Activated T-helper 1 cell treated with anti-CD3 and anti-CD28 coated beads, Interleukin-12 subunit alpha, Interleukin-12 subunit beta, Interleukin-2, Interleukin-4 antibody, amounts not matched to agents 30 ng/mL and 10 ng/mL and 1 ng/mL, durations not matched to agents 14 hours and 24 hours and 36 hours (primary cell): ENCODE measurements around the gene RMDN2. TPM values are rescaled to one million over a fixed set of nuclear protein-coding genes. Genes with fewer than 3 reads are reported as not detected.

Experiments
- DNase-seq: peaks from one replicate; pipeline ENCODE4 v3.0.0; 2021; ENCODE audit warnings: low spot score
- H3K27ac Mint-ChIP-seq: one replicate; pipeline ENCODE4 v1.8.0; 2021; ENCODE audit warnings: mild to moderate bottlenecking, mixed read lengths
- H3K27me3 Mint-ChIP-seq: one replicate; pipeline ENCODE4 v1.8.0; 2022; ENCODE audit warnings: mild to moderate bottlenecking, moderate library complexity, mixed read lengths; ENCODE audit not compliant: insufficient read depth
- H3K36me3 Mint-ChIP-seq: one replicate; pipeline ENCODE4 v1.8.0; 2021; ENCODE audit warnings: low read depth, mixed read lengths
- H3K4me1 Mint-ChIP-seq: one replicate; pipeline ENCODE4 v1.8.0; 2021; ENCODE audit warnings: low read depth, mixed read lengths
- H3K4me3 Mint-ChIP-seq: one replicate; pipeline ENCODE4 v1.8.0; 2021; ENCODE audit warnings: mild to moderate bottlenecking, moderate library complexity, mixed read lengths
- H3K9me3 Mint-ChIP-seq: one replicate; pipeline ENCODE4 v1.8.0; 2021; ENCODE audit warnings: mixed read lengths
- intact Hi-C: fragments of 100-400 bp; cut with micrococcal nuclease; formaldehyde crosslinking; loops from one replicate; pipeline ENCODE4 v1.15.1; 2024
- total RNA-seq: library from RNA; stranded (reverse); gene quantifications from 2 replicates; pipeline ENCODE4 v1.2.3, GENCODE V29; 2022

Gene RMDN2
- total RNA-seq, 1 donor from 2014 or later: 2.2 TPM

DNA sequence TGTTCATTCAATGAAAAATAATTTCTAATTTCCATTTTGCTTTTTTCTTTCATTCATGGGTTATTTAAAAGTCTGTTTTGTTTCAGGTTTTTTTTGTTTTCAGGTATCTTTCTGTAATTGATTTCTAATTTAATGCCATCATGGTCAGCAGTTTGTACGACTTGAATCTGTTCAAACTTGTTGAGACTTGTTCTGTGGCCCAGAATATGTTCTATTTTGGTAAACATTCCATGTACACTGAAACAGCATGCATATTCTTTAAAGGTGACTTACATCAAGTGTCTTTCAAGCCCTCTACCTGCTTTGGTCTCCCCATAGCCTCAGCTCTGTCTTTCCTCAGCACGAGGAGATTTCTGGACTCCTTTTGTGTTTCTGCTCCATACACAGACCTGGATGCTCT is 101.8 kb downstream of the RMDN2 start:
- H3K36me3 Mint-ChIP-seq: no peaks in the 10 kb centered on the region
- intact Hi-C loops: no loop called here
- no peak overlapping the region for H3K27ac Mint-ChIP-seq

GRCh38 chr2:38028829-38029228 is 103.7 kb downstream of the RMDN2 start:
- H3K27me3 Mint-ChIP-seq: peaks cover 15% of the 10 kb centered on the region
- no peaks in the 10 kb centered on the region for H3K9me3 Mint-ChIP-seq
- no peak overlapping the region for H3K27ac Mint-ChIP-seq
- no peak for DNase-seq
- H3K36me3 Mint-ChIP-seq: no peaks in the 10 kb centered on the region
- no peak overlapping the region for H3K4me3 Mint-ChIP-seq
- intact Hi-C loops: no loop called here
- H3K4me1 Mint-ChIP-seq: peaks cover 8% of the 10 kb centered on the region

More for the DNA sequence above, 101.8 kb downstream of the RMDN2 start:
- Mint-ChIP-seq H3K27me3 (peaks cover 17% of the 10 kb centered on the region), H3K4me1 (no peaks in the 10 kb centered on the region), H3K9me3 (no peaks in the 10 kb centered on the region), H3K4me3 (no peak overlapping the region)
- DNase-seq: no peak

- Mint-ChIP-seq H3K27me3 (peaks cover 11% of the 10 kb centered on the region), H3K27ac (no peak overlapping the region), H3K9me3 (no peaks in the 10 kb centered on the region), H3K36me3 (no peaks in the 10 kb centered on the region), H3K4me3 (no peak overlapping the region), H3K4me1 (peaks cover 8% of the 10 kb centered on the region)
- intact Hi-C loops: no loop called here
- no peak for DNase-seq
Measured at GRCh38 chr2:38029512-38029911, 104.4 kb downstream of the RMDN2 start.

DNA sequence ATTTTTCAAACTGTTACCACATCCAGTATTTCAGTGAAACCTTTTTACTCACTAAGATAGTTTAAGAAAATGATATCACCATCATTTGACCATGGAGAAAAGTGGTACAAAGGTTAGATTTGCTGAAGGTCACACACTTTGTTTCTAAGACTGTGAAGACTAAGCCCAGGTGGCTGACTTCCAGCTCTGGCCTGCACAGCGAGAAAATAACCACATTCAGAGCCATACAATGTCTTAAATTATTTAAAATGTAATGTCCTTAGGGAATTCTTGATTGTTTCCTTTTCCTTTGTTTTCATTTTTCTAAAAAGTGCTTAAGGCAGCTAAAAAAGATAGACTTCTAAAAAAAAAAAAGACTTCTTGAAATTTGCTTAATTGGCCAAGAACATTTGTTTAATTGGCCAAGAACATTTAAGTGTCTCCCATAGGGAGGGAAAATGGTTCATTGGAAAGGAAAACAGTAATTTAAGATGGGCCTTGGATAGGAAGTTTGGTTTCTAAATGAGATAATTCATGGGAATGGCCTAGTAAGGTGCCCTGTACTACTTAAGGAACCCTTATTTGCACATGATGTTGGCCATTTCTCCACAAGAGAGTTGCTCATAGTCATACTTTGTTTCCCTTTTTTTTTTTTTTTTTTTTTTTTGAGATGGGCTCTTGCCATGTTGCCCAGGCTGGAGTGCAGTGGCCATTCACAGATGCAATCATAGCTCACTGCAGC is 105.7 kb downstream of the RMDN2 start:
- H3K4me1 Mint-ChIP-seq: peaks cover 8% of the 10 kb centered on the region
- intact Hi-C loops: no loop called here
- no peaks in the 10 kb centered on the region for H3K36me3 Mint-ChIP-seq
- peaks cover 11% of the 10 kb centered on the region for H3K27me3 Mint-ChIP-seq
- no peaks in the 10 kb centered on the region for H3K9me3 Mint-ChIP-seq
- H3K27ac Mint-ChIP-seq: no peak overlapping the region
- no peak overlapping the region for H3K4me3 Mint-ChIP-seq
- DNase-seq: no peak

GRCh38 chr2:38032946-38033345 is 107.9 kb downstream of the RMDN2 start:
- H3K9me3 Mint-ChIP-seq: no peaks in the 10 kb centered on the region
- H3K36me3 Mint-ChIP-seq: no peaks in the 10 kb centered on the region
- intact Hi-C loops: no loop called here
- H3K4me1 Mint-ChIP-seq: peaks cover 17% of the 10 kb centered on the region
- no peak overlapping the region for H3K27ac Mint-ChIP-seq
- H3K4me3 Mint-ChIP-seq: no peak overlapping the region
- peaks cover 21% of the 10 kb centered on the region for H3K27me3 Mint-ChIP-seq
- no peak for DNase-seq

DNA sequence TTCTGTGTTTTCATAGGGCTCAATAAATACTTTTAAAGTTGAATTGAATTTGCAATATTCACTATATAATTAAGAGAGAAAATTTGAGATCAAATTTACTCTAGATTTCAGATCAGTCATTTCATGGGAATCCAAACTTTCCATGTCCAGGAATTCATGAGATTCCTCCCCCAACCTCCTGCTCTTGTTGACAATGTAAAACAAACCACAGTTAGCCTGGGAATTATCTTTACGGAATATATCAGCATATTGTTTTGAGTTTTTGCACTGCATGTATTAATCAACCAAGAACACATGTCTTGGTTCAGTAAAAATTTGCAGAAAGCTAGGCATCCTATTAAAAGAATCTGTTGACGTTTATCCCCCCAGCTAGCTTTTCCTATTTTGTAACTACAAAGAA is 108.6 kb downstream of the RMDN2 start:
- Mint-ChIP-seq H3K36me3 (no peaks in the 10 kb centered on the region), H3K27me3 (peaks cover 23% of the 10 kb centered on the region), H3K4me1 (peaks cover 23% of the 10 kb centered on the region), H3K27ac (no peak overlapping the region), H3K9me3 (no peaks in the 10 kb centered on the region), H3K4me3 (no peak overlapping the region)
- intact Hi-C loops: no loop called here
- DNase-seq: no peak

DNA sequence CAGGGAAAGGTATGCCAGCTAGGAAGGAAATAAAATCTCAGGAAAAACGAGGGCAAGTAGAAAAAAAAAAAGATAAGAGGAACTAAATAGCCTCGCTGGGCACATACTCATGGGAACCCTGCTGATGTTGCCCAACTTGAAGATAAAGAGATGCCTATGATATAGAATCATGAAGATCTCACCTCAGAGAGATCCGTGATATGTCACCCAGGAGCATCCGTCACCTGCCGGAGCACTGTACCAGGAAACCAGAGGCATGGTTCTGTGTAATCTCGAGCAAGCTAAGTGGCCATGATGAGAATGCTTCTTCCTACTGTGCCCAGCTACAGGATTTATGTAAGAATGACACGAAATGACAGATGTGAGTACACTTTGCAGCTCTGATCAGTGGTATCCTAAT is 110.9 kb downstream of the RMDN2 start:
- no peak overlapping the region for H3K27ac Mint-ChIP-seq
- H3K4me3 Mint-ChIP-seq: no peak overlapping the region
- intact Hi-C loops: loop anchor here (2.0 to 5.0 kb wide), 3 partner anchors 71 to 426 kb away; no protein-coding TSS in a partner anchor
- peaks cover 23% of the 10 kb centered on the region for H3K4me1 Mint-ChIP-seq
- H3K27me3 Mint-ChIP-seq: peaks cover 24% of the 10 kb centered on the region
- DNase-seq: no peak
- H3K9me3 Mint-ChIP-seq: no peaks in the 10 kb centered on the region
- H3K36me3 Mint-ChIP-seq: no peaks in the 10 kb centered on the region

DNA sequence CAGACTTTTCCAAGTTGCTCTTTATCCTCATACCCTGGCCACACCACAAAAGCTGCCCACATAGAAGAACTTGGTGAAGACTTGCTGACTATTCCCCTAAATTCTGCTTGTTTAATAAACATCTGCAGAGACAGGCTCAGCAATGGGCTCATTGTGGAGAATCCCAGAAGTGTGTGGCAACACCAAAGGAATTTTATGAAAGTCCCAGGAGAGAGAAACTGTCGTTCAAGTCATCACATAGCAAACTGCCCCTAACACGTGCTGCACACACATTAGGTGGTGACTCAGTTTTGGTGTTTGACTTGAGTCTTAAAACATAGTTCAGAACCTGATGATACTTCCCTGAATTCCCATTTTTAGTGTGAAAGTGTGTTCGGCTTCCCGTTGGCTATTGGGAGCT is 112.2 kb downstream of the RMDN2 start:
- Mint-ChIP-seq H3K4me1 (peaks cover 23% of the 10 kb centered on the region), H3K27ac (peak overlapping the region; percentile 91), H3K27me3 (peaks cover 22% of the 10 kb centered on the region), H3K9me3 (peaks cover 4% of the 10 kb centered on the region), H3K36me3 (no peaks in the 10 kb centered on the region), H3K4me3 (no peak overlapping the region)
- intact Hi-C loops: loop anchor here (1.0 to 5.0 kb wide), 4 partner anchors 39 to 425 kb away; partner anchors contain the start of gene CYP1B1
- DNase-seq: no peak

GRCh38 chr2:38037757-38038621 is 112.9 kb downstream of the RMDN2 start:
- peak; percentile 5 for DNase-seq
- H3K27me3 Mint-ChIP-seq: peaks cover 22% of the 10 kb centered on the region
- H3K4me3 Mint-ChIP-seq: peak overlapping the region; percentile 71
- H3K27ac Mint-ChIP-seq: peak overlapping the region; percentile 91
- H3K9me3 Mint-ChIP-seq: peaks cover 10% of the 10 kb centered on the region
- H3K36me3 Mint-ChIP-seq: no peaks in the 10 kb centered on the region
- intact Hi-C loops: loop anchor here (1.0 to 5.0 kb wide), 5 partner anchors 35 to 424 kb away; partner anchors contain the start of gene CYP1B1
- H3K4me1 Mint-ChIP-seq: peaks cover 22% of the 10 kb centered on the region

GRCh38 chr2:38038682-38039081 is 113.6 kb downstream of the RMDN2 start:
- peaks cover 11% of the 10 kb centered on the region for H3K9me3 Mint-ChIP-seq
- H3K4me3 Mint-ChIP-seq: peak overlapping the region; percentile 71
- no peaks in the 10 kb centered on the region for H3K36me3 Mint-ChIP-seq
- no peak for DNase-seq
- intact Hi-C loops: loop anchor here (1.0 to 5.0 kb wide), 3 partner anchors 35 to 424 kb away; no protein-coding TSS in a partner anchor
- H3K27me3 Mint-ChIP-seq: peaks cover 26% of the 10 kb centered on the region
- no peak overlapping the region for H3K27ac Mint-ChIP-seq
- H3K4me1 Mint-ChIP-seq: peaks cover 16% of the 10 kb centered on the region

GRCh38 chr2:38039121-38039910 is 114.2 kb downstream of the RMDN2 start:
- no peak overlapping the region for H3K4me3 Mint-ChIP-seq
- H3K9me3 Mint-ChIP-seq: peaks cover 11% of the 10 kb centered on the region
- H3K4me1 Mint-ChIP-seq: peaks cover 16% of the 10 kb centered on the region
- intact Hi-C loops: loop anchor here (5.0 kb wide), 2 partner anchors 68 to 423 kb away; no protein-coding TSS in a partner anchor
- H3K27me3 Mint-ChIP-seq: peaks cover 26% of the 10 kb centered on the region
- DNase-seq: no peak
- H3K27ac Mint-ChIP-seq: no peak overlapping the region
- no peaks in the 10 kb centered on the region for H3K36me3 Mint-ChIP-seq

DNA sequence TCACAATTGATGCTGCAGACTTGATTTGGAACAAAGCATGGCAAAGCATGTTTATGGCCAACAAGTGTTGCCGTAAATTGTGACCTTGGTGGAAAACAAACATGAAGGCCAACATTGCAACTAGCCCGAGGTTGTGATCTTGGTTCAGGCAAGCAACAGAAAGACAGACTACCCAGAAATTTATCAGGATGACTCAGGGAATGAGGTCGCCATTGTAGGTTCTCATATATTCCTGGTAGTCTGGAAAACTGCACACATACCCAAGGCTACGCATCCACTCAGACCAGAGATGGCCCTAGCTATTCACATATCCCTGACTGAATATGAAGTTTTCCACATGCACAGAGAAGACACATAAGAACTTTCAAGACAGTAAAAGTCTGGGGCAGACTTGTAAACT is 120.7 kb downstream of the RMDN2 start:
- H3K36me3 Mint-ChIP-seq: no peaks in the 10 kb centered on the region

More for the DNA sequence above, 120.7 kb downstream of the RMDN2 start:
- Mint-ChIP-seq H3K4me1 (no peaks in the 10 kb centered on the region), H3K9me3 (peaks cover 11% of the 10 kb centered on the region), H3K27ac (no peak overlapping the region), H3K4me3 (no peak overlapping the region), H3K27me3 (peaks cover 14% of the 10 kb centered on the region)
- intact Hi-C loops: no loop called here
- no peak for DNase-seq
